ENCODE results near the gene ZNRF2. TPM values are rescaled to one million over a fixed set of nuclear protein-coding genes. Genes with fewer than 3 reads are reported as not detected.

Gene ZNRF2
- total RNA-seq, 2 donors from 2014 or later: 50.3 TPM

Small RNA genes within 50 kb of the gene (microRNA-seq; reads per million reads assigned to microRNA genes)
- gene MIR550A1: 0 reads per million in 2 donors
- gene MIR550B1: 0 reads per million in 2 donors

Other genes starting within 250 kb of the ZNRF2 start
- gene MTURN, start 149.6 kb upstream of the ZNRF2 start, total RNA-seq: 10 to 100 TPM in 1 of 2 donors, 1 to 10 TPM in 1; 8.7 to 15.2 TPM
- 10 to 100 TPM; 12.7 to 14.5 TPM for gene NOD1, start 194.2 kb downstream of the ZNRF2 start, total RNA-seq
- gene GGCT, start 220.2 kb downstream of the ZNRF2 start, total RNA-seq: 10 to 100 TPM; 34.8 to 47.6 TPM